NK-92 (cell line): Measurements from ENCODE around the gene TSSC4.
"Not testable (repeated sequence)": the region's sequence is repeated elsewhere in the genome, so short reads cannot be mapped to it uniquely, and the experiment has no call there.

ENCODE experiments used
- DNase-seq: peaks from one replicate; lab custom pipeline; 2025; ENCODE audit not compliant: unreplicated experiment; lab: John Stamatoyannopoulos, UW

The TSSC4 gene

GRCh38 chr11:2400069-2400761, at the start of gene TSSC4:
Gene TSSC4 (plus strand): TSS chr11:2400750. CDS start chr11:2402634, 1,884 bp downstream.
- peak; percentile 99 for DNase-seq

- no peak for DNase-seq
Measured at GRCh38 chr11:2351701-2352100, 48.8 kb upstream of the TSSC4 start.

- no peak for DNase-seq
Measured at GRCh38 chr11:2352420-2352819, 48.1 kb upstream of the TSSC4 start.

- no peak for DNase-seq
Measured at GRCh38 chr11:2355000-2355644, 45.4 kb upstream of the TSSC4 start.

- DNase-seq = no peak
Measured at GRCh38 chr11:2357246-2357645, 43.3 kb upstream of the TSSC4 start.

GRCh38 chr11:2357651-2358050, 42.9 kb upstream of the TSSC4 start:
- DNase-seq = not testable (repeated sequence)

DNA sequence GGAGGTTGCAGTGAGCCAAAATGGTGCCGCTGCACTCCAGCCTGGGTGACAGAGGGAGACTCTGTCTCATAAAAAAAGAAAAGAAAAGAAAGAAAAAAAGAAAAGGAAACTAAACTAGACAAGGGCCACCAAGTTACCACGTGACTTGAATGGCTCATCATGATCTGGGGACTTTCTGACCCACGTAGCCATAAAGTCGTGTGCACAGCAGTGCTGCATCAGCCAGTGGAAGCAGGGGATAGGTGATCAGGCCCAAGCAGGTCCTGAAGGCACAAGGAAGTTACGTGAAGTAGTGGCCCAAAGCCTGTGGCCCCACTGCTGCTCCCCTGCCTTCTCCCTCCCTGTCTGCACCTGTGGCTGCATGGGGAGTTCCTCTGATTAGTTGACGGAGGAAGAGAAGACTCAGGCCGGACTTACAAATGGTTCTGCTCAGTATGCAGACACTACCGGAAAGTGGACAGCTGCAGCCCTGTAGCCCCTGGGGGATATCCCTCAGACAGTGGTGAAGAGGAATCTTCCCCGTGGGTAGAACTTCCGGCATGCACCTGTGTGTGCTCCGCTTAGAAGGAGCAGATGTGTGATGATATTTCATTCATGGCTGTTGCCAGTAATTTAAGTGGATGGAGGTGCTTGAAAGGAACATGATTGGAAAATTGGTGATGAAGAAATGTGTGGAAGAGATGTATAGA, 41.7 kb upstream of the TSSC4 start:
- no peak for DNase-seq

DNA sequence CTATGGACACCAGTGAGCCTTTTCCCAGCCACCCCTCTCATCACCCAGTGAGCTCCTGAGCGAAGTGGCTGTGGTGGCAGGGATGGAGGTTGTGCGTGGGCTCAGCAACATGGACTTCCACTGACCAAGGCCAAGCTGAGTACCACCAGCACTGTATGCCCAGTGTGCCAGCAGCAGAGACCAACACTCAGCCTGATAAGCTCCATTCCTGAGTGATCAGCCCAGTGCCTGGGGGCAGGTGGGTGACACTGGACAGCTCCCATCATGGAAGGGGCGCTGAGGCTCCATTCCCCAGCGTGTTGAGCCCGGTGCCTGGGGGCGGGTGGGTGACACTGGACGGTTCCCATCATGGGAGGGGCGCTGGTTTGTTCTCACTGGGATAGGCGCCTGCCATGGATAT, 41.0 kb upstream of the TSSC4 start:
- no peak for DNase-seq

GRCh38 chr11:2360081-2360642, 40.4 kb upstream of the TSSC4 start:
- DNase-seq = no peak

DNA sequence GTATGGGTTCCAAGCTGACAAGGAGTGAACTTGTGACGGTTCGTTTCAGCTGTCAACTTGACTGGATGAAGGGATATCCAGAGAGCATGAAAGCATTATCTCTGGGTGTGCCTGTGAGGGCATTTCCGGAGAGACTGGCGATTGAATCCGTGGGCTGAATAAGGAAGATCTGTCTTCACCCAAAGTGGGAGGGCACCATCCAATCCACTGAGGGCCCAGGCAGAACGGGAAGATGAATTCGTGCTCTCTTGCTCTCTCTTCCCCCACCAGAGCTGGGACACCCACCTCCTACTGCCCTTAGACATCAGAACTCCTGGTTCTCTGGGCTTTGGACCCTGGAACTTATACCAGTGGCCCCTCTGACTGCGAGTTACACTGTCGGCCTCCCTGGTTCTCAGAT, 39.0 kb upstream of the TSSC4 start:
- no peak for DNase-seq

- DNase-seq = no peak
Measured at GRCh38 chr11:2362414-2362813, 38.1 kb upstream of the TSSC4 start.

DNA sequence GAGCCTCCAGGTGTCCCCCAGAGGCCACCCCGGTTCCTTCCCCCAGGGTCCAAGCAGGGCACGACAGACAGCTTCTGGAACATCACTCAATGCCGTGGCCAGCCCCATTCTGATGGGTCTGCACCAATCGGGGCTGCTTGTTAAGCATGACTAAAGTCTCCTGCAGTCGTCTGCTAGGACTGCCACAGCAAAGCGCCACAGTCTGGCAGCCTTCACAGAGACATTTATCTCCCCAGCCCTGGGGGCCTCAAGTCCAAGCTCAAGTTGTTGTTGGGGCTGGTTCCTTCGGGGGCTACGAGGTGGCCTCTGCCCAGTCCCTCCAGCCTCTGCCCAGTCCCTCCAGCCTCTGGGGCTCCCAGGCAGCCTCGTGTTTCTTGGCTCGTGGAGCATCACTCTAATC, 37.4 kb upstream of the TSSC4 start:
- no peak for DNase-seq

DNA sequence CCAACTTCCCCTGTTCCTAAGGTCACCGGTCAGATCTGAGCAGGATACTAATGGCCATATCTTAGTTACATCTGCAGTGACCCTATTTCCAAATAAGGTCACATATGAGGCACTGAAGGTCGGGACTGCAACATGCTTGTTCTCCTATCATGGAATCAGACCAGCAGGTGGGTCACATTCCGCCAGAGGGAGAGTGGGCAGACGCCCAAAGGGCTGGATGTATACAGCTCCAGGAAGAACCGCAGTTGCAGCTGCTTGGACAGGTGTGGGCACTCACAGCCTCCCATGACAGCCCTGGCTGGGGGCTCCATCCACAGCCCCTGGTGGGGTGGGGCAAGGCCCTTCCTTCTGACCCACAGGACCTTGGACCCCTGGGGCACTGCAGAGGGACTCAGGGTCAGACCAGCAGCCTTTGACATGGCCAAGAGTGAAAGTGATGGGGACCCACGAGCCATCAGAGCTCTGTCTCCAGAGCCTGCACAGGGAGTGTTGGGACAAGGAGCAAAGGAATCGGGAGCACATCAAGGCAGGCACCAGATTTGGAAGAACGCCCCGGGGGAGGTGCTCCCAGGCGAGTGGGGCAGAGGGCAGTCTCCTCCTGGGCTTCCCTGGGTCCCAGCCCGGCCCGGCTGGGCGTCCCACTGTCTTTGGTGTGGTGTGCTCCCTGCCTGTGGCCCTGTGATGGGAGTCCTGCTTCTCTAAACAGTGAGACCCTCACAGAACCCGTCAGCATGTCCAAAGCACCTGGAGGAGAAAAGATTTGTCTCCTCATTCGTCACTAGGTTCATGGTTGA, 36.8 kb upstream of the TSSC4 start:
- no peak for DNase-seq

DNA sequence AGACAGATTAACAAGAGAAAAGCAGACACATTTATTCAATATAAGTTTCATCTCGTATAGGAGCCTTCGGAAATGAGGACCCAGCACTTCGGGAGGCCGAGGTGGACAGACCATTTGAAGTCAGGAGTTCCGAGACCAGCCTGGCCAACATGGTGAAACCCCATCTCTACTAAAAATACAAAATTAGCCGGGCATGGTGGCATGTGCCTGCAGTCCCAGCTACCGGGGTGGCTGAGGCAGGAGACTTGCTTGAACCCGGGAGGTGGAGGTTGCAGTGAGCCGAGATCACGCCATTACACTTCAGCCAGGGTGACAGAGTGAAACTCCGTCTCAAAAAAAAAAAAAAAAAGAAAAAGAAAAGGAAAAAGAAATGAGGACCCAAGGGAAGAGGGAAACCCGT, 36.2 kb upstream of the TSSC4 start:
- DNase-seq = not testable (repeated sequence)

DNA sequence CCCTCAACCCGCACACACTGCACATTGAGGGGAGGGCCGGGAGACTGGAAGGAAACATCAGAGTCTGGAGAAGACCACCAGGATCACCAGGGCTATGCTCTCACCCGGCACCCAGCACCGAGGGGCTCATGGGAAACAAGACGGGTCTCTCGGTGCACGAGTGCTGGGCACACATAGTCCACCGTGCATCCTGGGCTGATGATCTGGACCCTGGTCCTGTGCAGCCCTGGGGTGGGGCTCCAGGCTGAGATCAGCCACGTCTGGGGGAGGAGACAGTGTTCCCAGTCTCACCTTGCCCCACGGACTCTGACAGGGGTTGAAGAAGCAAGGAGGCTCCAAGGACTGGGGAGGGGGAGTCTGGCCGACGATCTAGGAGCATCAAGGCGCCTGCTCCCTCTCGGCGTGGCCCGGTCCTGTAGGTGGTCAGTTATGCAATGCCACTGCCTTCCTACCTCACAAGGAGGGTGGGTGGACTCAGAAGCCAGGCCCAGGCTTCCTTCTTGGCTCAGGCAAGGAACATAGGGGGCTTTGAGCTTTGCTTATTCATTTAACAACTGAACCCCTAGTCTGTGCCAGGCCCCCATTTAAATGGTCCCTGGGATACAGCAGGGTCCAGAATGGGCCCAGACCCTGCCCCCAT, 34.9 kb upstream of the TSSC4 start:
- DNase-seq = no peak

GRCh38 chr11:2366276-2366675, 34.3 kb upstream of the TSSC4 start:
- DNase-seq = no peak

DNA sequence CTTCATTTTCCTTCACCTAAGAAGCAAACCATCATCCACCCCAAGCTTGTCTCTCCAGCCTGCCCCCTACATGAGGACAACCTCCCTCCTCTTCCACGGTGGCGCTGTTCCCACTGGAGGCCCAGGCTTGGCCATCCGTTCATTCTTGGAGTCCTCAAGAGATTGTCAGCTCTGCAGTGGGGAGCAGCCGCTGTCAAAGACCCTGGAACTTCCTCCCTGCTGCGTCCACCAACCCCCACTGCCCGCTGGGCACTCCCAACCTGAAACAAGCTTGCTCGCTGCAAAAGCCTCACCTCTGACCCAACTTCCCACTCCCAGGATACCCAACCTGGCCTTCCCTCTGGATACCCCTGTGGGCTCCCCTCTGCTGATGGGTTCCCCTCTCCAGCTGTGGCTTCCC, 33.8 kb upstream of the TSSC4 start:
- no peak for DNase-seq

- DNase-seq = no peak
Measured at GRCh38 chr11:2367266-2368160, 33.0 kb upstream of the TSSC4 start.

GRCh38 chr11:2368178-2368850, 32.2 kb upstream of the TSSC4 start:
- no peak for DNase-seq
